Adrenal gland (tissue), 5 donors: ENCODE results near the gene DGCR8.

Source experiments
- POLR2A ChIP-seq, 2 donors: fragments of 450-650 bp; IDR thresholded peaks; one replicate each; pipeline ENCODE4 v1.6.1; 2017; ENCODE audit warnings: antibody characterized with exemption in 2 of 2, mild to moderate bottlenecking in 2 of 2, moderate library complexity in 1 of 2
- TF ChIP-seq, protein P1 (sequence below), 6 experiments: fragments of 450-650 bp in 4 of 6; fragments of 200-600 bp in 2 of 6; sonication (generic) in 1 of 6; IDR thresholded peaks; 1 replicate in 5 of 6; 2 replicates in 1 of 6; pipeline versions ENCODE4 v1.5.1 to v1.8.0; 2016 to 2021; ENCODE audit warnings: antibody characterized with exemption in 6 of 6, mild to moderate bottlenecking in 2 of 6, moderate library complexity in 1 of 6
- donor health status: DM: no; HTN: no; CAD: no.

DNA sequence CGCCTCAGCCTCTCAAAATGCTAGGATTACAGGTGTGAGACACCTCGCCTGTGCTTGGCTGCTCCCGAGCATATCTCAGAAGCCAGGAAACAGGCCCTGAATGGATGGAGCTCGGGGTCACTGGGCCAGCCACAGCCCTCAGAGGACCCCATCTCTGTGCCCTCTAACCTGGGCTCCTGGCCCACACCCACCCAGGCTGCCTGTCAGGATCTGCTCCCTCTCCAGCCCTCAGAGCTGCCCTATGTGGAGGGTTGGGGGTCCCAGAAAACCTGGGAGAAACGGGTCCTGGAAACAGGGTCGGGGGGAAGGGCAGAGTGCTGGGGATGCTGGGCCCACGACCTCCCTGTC, 76.0 kb downstream of the DGCR8 start:
- TF ChIP-seq, protein P1, sequence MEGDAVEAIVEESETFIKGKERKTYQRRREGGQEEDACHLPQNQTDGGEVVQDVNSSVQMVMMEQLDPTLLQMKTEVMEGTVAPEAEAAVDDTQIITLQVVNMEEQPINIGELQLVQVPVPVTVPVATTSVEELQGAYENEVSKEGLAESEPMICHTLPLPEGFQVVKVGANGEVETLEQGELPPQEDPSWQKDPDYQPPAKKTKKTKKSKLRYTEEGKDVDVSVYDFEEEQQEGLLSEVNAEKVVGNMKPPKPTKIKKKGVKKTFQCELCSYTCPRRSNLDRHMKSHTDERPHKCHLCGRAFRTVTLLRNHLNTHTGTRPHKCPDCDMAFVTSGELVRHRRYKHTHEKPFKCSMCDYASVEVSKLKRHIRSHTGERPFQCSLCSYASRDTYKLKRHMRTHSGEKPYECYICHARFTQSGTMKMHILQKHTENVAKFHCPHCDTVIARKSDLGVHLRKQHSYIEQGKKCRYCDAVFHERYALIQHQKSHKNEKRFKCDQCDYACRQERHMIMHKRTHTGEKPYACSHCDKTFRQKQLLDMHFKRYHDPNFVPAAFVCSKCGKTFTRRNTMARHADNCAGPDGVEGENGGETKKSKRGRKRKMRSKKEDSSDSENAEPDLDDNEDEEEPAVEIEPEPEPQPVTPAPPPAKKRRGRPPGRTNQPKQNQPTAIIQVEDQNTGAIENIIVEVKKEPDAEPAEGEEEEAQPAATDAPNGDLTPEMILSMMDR (IDR thresholded peaks at IDR 0.05): no peak
- no peak for TF ChIP-seq POLR2A (IDR thresholded peaks at IDR 0.05)
